Activated CD4-positive, alpha-beta T cell treated with anti-CD3 and anti-CD28 coated beads, Interleukin-2, Interleukin-6, amounts not matched to agents 100 ng/mL and 50 ng/mL, durations not matched to agents 16 hours and 8 hours (primary cell): ENCODE measurements around the gene ZNF500.
"Not testable (repeated sequence)": the region's sequence is repeated elsewhere in the genome, so short reads cannot be mapped to it uniquely, and the experiment has no call there.

Source experiments
- DNase-seq: peaks from one replicate; pipeline ENCODE4 v3.0.0-alpha.2; 2020

Gene ZNF500

DNA sequence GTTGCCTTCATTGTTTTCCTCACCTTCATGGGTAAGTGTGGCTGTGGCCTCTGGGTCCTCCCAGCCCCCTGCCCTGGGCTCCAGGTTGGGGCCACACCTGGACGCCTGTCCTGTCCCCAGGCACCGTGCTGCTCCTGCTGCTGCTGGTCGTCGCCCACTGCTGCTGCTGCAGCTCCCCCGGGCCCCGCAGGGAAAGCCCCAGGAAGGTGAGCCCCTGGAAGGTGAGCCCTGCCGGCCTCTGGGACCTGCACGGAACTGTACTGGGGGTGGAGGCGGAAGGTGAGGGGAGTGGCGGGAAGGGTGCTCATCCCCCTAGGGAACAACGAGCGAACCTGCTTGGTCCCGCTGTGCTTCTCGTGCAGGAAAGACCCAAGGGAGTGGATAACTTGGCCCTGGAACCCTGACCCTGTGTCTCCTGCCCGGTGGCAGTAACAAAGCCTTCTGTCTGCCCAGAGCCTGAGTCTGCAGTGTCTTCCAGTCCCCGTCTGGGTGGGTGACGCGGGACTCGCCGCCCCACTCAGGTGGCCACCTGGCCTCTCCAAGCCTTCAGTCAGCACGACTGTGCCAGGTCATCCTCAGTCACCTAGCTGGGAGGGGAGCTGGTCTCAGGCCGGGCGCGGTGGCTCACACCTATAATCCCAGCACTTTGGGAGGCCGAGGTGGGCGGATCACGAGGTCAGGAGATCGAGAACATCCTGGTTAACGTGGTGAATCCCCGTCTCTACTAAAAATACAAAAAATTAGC is 29.0 kb upstream of the ZNF500 start:
- DNase-seq: no peak

DNA sequence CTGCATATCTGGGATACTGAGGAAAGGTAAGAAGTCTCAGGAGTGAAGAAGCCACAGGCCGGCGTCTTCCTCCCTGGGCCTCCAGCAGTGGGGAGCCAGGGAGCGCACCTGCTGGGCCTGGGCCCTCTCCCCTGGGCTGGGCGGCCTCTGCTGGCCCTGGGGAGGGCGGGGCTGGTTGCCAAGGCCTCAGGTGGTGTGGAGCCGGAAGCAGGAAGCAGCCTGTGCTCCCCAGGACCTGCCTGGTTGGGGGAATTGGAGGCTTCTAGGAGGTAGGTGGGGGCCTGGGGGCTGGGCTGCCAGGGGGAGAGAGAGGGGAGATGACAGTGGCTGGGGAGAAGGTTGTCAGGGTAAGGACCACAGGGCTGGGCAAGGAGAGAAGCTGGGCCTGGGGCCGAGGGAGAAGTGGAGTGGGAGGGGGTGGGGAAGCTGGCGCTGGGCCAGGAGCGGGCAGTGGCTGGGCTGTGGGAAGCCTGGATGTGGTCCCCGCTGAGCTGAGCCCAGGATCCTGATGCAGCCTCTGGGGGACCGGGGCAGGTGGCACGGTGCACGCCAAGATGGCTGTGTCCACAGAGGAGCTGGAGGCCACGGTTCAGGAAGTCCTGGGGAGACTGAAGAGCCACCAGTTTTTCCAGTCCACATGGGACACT is 28.3 kb upstream of the ZNF500 start, which contains the start of gene SMIM22:
Gene SMIM22, plus strand, starts transcription at position 189 of the 647 bp plus-strand sequence. Its CDS starts 366 bp downstream, at position 555.
- no peak for DNase-seq

DNA sequence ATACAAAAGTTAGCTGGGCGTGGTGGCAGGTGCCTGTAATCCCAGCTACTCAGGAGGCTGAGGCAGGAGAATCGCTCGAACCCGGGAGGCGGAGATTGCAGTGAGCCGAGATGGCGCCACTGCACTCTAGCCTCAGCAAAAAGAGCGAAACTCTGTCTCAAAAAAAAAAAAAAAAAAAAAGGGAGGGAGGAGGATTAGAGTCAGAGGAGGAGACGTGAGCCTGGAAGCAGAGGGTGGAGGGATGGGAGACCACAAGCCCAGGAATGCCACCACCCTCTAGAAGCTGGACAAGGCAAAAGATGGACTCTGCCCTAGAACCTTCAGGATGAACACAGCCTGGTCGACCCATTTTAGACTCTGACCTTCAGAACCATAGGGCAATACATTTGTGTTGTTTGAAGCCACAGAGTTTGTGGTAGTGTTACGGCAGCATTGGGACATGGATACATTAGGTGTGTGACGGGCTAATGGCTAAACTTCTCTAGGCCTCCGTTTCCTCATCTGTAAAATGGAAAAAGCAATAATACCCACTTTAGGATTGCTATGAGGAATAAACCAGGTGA is 26.1 kb upstream of the ZNF500 start:
- no peak for DNase-seq

DNA sequence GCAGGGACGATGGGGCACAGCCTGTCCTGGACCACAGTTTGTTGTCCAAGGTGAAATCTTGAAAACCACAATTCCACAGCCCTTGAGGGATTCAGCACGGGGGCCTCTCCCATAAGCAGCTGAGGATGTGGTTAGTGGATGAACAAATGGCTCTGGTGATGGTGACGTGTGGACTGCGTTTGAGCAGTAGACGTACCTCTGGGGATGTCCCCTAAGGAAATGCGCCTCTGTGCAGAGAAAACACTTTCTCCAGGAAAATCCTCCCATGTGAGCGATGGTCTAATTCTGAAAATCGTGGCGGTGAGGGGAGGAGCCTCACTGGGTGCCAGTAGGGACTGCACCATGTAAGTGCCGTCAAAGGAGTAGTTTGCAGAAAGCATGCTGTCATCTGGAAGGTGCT is 23.9 kb upstream of the ZNF500 start:
- DNase-seq: no peak

DNA sequence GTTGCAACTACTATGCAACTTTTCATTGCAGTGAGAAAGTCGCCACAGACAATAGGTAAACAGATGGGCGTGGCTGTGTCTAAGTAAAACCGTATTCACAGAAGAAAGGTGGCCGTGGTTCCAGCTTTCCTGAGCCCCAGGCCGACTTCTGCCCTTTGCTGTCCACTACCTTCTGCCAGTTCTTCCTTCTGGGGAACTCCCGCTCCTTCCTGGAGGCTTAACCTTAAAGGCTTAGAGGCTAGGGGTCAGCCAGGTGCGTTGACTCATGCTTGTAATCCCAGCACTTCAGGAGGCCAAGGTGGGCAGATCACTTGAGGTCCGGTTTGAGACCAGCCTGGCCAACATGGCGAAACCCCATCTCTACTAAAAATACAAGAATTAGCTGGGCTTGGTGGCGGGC is 23.3 kb upstream of the ZNF500 start:
- DNase-seq: no peak

DNA sequence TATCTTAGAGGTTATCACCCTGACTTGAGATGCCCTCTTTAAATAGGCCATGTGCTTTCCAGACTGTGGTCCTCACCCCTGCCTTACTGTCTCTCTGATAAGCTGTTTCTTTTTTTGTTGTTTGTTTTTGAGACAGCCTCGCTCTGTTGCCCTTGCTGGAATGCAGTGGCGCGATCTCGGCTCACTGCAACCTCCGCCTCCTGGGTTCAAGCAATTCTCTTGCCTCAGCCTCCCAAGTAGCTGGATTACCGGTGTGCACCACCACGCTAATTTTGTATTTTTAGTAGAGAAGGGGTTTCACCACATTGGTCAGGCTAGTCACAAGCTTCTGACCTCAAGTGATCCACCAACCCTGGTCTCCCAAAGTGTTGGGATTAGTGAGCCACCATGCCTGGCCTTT is 21.9 kb upstream of the ZNF500 start:
- no peak for DNase-seq

DNA sequence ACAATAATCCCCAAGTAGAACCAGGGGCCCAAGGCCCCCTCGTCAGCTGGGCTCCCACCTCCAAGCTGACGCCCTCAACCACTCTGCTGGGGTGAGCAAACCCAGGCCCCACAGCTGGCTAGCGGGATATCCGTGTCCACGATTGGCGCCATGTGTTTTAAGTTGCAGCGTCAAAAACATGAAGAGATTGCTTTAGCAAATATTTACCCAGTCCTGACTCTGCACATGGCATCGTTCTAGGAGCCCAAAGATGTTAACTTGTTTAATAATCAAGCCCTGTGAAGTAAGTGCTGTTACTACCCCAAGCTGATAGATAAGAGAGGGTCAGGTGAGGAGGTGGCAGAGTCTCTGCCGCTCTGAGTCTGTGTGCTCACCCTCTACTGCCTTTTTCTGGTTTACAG is 21.5 kb upstream of the ZNF500 start:
- DNase-seq: no peak

DNA sequence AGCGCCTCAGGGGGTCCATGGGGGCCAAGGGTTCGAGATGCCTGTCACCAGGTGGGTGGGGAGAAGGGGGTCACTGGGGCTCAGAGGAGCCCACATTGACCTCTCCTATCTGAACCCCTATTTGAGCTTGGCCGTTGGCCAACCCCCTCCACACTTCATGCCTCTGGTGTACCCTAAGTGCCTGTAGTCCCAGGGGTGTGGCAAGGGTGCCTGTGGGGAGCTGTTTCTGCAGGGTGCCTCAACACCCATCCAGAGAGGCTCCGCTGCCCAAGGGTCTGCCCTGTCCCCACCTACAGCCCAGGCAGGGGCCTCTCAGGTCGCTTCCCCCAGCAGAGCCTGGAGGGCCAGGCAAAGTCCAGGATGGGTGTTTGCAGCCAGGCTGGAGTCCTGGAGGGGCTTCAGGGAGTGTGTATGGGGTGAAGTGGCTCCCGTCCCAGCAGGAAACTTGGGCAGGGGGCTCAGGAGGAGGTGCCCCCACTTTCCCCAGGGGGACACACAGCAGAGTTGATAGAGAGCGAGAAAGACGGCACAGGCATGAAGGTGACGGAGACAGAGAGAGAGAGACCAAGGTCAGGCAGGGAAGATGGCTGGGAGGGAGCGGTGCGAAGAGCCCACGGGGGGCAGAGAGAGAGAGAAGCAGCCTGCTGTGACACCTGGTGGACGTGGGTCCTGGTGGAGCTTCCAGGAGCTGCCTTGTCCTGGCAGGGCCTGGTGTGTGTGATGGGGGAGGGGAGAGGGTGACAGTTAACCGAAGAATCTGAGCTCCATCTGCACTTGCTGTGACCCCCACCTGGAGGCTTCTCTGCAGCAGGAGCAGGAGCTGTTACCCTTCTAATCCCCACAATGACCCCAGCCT is 20.9 kb upstream of the ZNF500 start, which contains the start of gene SEPTIN12:
Gene SEPTIN12, minus strand, starts transcription at position 719 of the 856 bp plus-strand sequence. Its CDS starts 700 bp downstream, at position 19.
- DNase-seq: no peak

DNA sequence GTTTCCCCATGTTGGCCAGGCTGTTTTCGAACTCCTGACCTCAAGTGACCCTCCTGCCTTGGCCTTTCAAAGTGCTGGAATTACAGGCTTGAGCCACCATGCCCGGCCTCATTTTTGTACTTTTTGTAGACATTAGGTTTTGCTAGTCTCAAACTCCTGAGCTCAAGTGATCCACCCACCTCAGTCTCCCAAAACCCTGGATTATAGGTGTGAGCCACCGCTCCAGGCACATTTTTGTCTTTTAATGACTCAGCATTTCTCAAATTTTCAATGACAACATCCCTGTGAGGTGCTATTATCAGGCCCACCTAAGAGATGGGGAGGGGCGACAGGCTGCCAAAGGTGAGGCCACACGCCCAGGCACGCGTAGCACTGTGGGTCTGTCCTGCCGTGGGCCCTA is 20.1 kb upstream of the ZNF500 start:
- DNase-seq: no peak

DNA sequence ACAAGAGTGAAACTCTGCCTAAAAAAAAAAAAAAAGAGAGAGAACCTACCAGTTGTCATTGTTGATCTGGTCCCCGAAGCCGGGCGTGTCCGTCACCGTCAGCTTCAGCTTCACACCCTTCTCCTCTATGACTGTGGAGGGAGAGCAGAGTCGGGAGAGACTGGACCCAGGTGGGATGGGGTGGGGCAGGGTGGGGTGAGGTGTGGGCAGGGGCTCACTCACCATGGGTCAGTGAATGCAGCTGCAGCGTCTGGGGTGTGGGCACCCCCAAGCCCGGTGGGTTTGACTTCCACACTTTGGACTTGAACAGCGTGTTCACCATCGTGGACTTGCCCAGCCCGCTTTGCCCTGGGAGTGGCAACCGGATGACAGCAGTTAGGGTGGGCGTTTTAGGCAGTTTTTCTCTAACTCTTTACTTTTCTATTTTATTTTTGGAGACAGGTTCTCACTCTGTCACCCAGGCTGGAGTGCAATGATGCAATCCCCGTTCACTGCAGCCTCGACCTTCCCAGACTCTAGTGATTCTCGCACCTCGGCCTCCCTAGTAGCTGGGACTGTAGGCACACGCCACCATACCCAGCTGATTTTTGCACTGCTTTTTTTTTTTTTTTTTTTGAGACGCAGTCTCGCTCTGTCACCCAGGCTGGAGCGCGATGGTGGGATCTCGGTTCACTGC is 18.9 kb upstream of the ZNF500 start:
- DNase-seq: no peak

DNA sequence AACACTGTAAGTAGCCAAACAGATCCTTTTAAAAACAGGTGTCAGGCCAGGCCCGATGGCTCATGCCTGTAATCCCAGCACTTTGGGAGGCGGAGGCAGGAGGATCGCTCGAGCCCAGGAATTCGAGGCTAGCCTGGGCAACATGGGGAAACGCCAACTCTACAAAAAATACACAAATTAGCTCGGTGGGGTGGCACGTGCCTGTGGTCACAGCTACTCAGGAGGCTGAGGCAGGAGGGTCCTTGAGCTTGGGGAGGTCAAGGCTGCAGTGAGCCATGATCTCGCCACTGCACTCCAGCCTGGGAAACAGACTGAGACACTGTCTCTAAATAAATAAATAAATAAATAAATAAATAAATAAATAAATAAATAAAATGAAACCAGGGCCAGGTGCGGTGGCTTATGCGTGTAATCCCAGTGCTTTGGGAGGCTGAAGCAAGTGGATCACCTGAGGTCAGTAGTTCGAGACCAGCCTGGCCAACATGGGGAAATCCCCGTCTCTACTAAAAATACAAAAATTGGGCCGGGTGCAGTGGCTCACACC is 17.6 kb upstream of the ZNF500 start:
- not testable (repeated sequence) for DNase-seq

DNA sequence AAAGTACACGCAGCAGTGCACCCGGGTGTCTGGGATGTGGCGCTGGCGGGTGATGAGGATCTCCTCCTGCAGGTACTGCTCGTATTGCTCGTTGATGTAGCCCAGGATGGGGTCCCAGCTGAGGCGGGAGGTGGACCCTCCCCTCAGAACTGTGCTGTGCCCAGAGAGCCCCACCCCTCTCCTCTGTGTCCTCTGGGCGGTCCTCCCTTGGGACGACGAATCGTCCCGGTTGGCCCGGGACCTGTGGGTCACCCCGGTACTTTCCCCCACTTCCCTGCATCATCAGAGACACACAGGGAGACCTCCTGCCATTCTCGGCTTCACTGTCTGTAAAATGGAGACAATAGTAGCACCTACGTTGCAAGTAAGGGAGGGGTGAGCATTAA is 17.0 kb upstream of the ZNF500 start:
- no peak for DNase-seq

DNA sequence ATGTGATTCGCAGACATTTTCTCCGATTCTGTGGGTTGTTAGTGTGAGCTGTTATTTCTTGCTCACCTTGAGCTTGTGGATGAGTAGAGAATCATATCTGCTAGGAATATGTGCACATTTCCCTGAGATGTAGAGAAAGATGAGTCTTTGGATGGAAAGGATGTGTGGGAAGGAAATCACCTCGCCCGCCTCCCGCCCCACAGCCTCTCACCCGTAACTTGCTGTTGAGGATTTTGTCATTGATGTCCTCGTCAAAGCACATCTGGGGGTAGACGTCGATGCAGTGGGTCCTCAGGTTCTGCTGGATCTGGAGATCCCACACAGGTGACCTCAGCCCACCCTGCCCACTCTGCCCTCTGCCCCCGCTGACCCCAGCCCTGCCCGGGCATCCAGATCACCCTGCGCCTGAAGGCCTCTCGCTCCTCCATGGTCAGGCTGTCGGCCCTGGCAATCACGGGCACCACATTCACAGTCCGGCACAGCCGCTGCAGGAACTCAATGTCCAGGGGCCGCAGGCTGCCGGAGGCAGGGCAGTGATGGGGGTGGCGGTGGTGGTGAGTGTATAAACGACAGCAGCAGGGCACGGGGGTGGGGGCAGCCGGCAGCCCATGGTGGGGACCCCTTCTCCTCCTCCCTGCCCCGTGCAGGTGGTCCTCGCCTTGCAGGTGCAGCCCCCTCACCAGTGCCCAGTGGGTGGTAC is 16.4 kb upstream of the ZNF500 start:
- DNase-seq: no peak

DNA sequence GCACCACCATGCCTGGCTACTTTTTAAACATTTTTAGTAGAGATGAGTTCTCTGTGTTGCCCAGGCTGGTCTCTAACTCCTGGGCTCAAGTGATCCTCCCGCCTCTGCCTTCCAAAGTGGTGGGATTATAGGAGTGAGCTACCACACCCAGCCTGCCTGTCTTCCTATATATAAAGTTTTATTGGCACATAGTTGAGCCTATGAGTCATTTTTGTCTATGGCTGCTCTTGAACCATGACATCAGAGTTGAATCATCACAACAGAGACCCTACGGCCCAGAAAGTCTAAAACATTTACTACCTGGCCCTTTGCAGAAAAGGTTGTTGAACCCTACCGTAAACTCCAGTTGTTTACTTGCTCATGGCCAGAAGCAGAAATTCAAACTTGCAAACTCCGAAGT is 13.3 kb upstream of the ZNF500 start:
- DNase-seq: no peak

DNA sequence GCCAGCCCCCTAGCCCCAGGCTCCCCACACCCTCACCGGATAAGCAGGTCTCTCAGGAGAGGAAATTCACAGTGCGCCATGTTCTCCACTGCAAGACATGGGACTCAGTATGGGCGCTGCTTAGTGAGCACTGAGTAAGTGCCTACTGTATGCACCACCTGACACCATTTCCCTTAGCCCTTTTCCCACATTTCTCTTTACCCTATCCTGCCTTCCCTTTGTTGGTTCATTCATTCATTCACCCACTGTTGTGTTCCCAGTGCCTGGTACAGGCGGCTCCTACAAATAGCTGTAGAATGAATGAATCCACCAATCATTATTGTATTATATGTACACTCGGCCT is 11.1 kb upstream of the ZNF500 start:
- no peak for DNase-seq

DNA sequence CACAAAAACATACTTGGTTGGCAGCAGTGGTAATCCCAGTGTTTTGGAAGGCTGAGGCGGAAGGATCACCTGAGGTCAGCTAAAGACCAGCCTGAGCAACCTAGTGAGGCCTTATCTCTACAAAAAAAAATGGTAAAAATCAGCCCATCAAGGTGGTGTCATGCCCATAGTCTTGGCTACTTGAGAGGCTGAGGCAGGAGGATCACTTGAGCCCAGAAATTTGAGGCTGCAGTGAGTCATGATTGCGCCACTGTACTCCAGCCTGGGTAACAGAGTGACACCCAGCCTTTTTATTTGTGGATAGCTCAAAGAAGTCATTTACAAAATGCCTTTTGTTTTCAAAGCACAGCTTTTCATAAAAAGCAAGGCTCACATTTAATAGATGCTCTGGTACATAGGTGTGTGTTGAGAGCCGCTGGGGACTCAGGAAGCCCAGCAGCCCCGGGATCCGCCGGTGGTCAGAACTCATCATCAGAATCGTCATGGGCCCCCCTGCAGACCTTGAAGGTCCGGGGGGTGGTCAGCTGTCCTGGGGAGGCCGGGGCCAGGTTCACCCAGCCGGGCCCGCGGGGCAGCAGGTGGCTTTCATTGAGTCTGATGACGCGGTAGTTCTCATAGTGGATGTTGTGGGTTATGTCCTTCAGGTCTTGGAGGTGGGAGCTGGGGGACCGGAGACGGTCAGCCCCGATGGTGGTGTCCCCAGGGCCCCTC is 10.5 kb upstream of the ZNF500 start:
- no peak for DNase-seq

DNA sequence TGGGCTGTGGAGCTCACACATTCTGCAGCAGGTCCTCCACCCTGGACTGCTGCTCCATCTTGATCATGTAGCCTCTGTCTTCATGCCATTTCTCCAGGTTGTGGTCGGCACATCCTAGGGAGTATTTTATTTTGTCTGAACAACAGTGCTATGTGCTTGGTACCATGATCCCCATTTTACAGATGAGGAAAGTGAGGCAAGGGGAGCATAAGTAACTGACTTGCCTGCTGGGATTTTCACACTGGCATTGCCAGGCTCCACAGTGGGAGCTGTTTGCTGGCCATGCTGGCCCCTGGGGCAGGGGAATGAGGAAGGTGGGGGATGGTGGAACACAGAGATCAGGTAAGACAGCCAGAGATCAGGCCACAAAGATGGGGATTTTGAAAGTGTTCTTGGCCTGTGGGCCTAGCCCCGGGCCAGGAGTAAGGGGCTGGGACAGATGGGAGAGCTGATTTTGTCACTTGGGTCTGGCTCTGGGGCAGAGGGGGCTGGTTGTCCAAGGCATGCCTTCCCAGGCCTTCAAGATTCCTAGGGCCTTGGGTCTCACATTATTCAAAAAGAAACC is 9.3 kb upstream of the ZNF500 start:
- DNase-seq: no peak

DNA sequence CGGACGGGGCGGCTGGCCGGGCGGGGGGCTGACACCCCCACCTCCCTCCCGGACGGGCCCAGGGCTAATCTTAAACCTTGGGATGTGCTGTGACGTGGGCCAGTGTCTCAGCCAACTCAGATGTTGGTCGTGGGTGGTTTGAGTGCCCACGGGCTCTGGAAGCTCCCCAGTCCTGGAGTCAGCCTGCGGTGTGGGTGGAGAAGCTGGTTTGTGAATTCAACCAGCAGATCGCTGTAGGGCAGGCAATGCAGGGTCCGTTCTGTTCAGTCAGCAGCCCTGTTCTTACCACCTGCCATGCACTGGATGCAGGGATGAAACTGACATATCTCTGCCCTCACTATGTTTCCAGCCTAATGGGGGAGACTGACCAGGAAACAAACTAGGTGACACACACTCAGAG is 8.0 kb upstream of the ZNF500 start:
- DNase-seq: no peak

DNA sequence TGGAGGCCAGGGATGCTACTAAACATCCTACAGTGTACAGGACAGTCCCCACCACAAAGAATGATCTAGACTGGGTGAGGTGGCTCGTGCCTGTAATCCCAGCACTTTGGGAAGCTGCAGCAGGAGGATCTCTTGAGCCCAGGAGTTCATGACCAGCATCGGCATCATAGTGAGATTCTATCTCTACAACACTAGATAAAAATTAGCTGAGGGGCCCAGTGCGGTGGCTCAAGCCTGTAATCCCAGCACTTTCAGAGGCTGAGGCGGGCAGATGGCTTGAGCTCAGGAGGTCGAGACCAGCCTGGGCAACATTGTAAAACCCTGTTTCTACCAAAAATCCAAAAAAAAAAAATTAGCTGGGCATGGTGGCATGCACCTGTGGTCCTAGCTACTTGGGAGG is 5.4 kb upstream of the ZNF500 start:
- no peak for DNase-seq

DNA sequence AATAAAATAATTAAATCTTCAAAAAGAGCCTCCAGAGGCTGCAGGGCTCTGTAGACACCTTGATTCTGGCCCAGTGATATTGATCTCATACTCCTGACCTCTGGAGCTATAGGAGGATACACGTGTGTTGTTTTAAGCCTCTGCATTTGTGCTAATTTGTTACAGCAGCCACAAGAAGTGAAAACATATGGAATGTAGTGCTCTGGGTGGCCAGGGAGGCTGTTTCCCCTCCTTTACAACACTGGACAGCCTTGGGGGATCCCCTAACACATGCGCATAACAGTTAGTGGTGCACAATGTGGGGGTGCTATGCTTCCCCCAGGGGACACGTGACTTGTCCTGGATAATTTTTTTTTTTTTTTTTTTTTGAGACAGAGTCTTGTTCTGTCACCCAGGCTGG is 4.7 kb upstream of the ZNF500 start:
- DNase-seq: no peak

DNA sequence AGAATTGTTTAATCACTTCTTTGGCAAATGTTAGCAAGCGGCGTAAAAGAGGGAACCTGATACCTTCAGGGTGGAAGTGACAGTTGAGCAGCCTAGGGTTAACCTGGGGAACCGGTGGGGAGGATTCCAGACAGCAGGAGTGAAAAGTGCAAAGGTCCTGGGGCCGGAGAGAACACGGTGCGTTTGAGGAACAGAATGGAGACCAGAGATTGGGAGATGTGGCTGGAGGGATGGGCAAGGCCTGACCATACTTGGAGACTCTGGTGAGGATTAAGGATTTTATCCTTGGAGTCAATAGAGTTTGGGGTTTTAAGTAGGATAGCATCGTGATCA is 2.3 kb upstream of the ZNF500 start:
- DNase-seq: no peak
